Astrocyte of the hippocampus (primary cell): ENCODE results near the gene ZAR1.
"Not testable (repeated sequence)": the region's sequence is repeated elsewhere in the genome, so short reads cannot be mapped to it uniquely, and the experiment has no call there.

ENCODE experiments used
- DNase-seq: peaks from one replicate; pipeline ENCODE4 v3.0.0; 2011; ENCODE audit warnings: low read depth, low spot score

ZAR1 gene

GRCh38 chr4:48490012-48490679 is at the start of gene ZAR1:
ZAR1 (plus strand) TSS chr4:48490252; CDS start chr4:48490292, 40 bp downstream.
- peak; percentile 41 for DNase-seq

- not testable (repeated sequence) for DNase-seq
These were observed 49.1 kb upstream of the ZAR1 start for GRCh38 chr4:48440914-48441313.

- peak; percentile 21 for DNase-seq
These were observed 44.3 kb upstream of the ZAR1 start for GRCh38 chr4:48445704-48446103.

- DNase-seq, result no peak
These were observed 43.4 kb upstream of the ZAR1 start for GRCh38 chr4:48446642-48447041.

GRCh38 chr4:48449151-48449550 is 40.9 kb upstream of the ZAR1 start:
- DNase-seq, result no peak

GRCh38 chr4:48450740-48451139 is 39.3 kb upstream of the ZAR1 start:
- no peak for DNase-seq

GRCh38 chr4:48451656-48452055 is 38.4 kb upstream of the ZAR1 start:
- not testable (repeated sequence) for DNase-seq

GRCh38 chr4:48454591-48454990 is 35.5 kb upstream of the ZAR1 start:
- no peak for DNase-seq

GRCh38 chr4:48461000-48461399 is 29.1 kb upstream of the ZAR1 start:
- no peak for DNase-seq

- DNase-seq, result no peak
These were observed 27.7 kb upstream of the ZAR1 start for GRCh38 chr4:48462363-48462762.

GRCh38 chr4:48467442-48467841 is 22.6 kb upstream of the ZAR1 start:
- no peak for DNase-seq

- DNase-seq, result no peak
These were observed 22.2 kb upstream of the ZAR1 start for GRCh38 chr4:48467891-48468290.

- DNase-seq, result no peak
These were observed 19.9 kb upstream of the ZAR1 start for GRCh38 chr4:48470137-48470536.

- peak; percentile 60 for DNase-seq
These were observed 19.5 kb upstream of the ZAR1 start for GRCh38 chr4:48470570-48470969.

- DNase-seq, result no peak
These were observed 17.3 kb upstream of the ZAR1 start for GRCh38 chr4:48472794-48473193.

GRCh38 chr4:48475770-48476169 is 14.3 kb upstream of the ZAR1 start:
- DNase-seq, result no peak

GRCh38 chr4:48478273-48478672 is 11.8 kb upstream of the ZAR1 start:
- DNase-seq, result no peak

GRCh38 chr4:48481581-48481980 is 8.5 kb upstream of the ZAR1 start:
- no peak for DNase-seq

- DNase-seq, result peak; percentile 63
These were observed 6.9 kb upstream of the ZAR1 start, which contains the start of gene SLC10A4 for GRCh38 chr4:48483006-48483776. SLC10A4 (plus strand) TSS chr4:48483343; CDS start chr4:48483562, 219 bp downstream.

GRCh38 chr4:48483777-48484493 is 6.1 kb upstream of the ZAR1 start:
- DNase-seq, result peak; percentile 50

GRCh38 chr4:48484494-48485168 is 5.4 kb upstream of the ZAR1 start:
- DNase-seq, result no peak

- DNase-seq, result no peak
These were observed 405 bp upstream of the ZAR1 start for GRCh38 chr4:48489683-48490011.
